HG03064 (cell line): ENCODE results near the gene ADGRF1.
"Not testable (repeated sequence)": the region's sequence is repeated elsewhere in the genome, so short reads cannot be mapped to it uniquely, and the experiment has no call there.

Experiments
- ATAC-seq: cut with Tn5 transposase; IDR thresholded peaks from one replicate; pipeline ENCODE4 v1.9.1; 2021; ENCODE audit warnings: low read depth; ENCODE audit not compliant: unreplicated experiment

ADGRF1 gene

GRCh38 chr6:47027315-47027714 is 14.8 kb downstream of the ADGRF1 start:
- no peak for ATAC-seq

GRCh38 chr6:47026679-47027078 is 15.5 kb downstream of the ADGRF1 start:
- no peak for ATAC-seq

- ATAC-seq = no peak
Measured at GRCh38 chr6:47023573-47023972, 18.6 kb downstream of the ADGRF1 start.

- no peak for ATAC-seq
Measured at GRCh38 chr6:47022191-47022590, 19.9 kb downstream of the ADGRF1 start.

GRCh38 chr6:47019941-47020340 is 22.2 kb downstream of the ADGRF1 start:
- ATAC-seq = no peak

- no peak for ATAC-seq
Measured at GRCh38 chr6:47016909-47017308, 25.2 kb downstream of the ADGRF1 start.

- ATAC-seq = no peak
Measured at GRCh38 chr6:47016261-47016660, 25.9 kb downstream of the ADGRF1 start.

- no peak for ATAC-seq
Measured at GRCh38 chr6:47014401-47014800, 27.7 kb downstream of the ADGRF1 start.

GRCh38 chr6:47009583-47009982 is 32.5 kb downstream of the ADGRF1 start:
- no peak for ATAC-seq

- no peak for ATAC-seq
Measured at GRCh38 chr6:47008397-47008763, 33.8 kb downstream of the ADGRF1 start.

GRCh38 chr6:47007657-47008396 is 34.3 kb downstream of the ADGRF1 start:
- ATAC-seq = no peak

GRCh38 chr6:47005486-47005885 is 36.6 kb downstream of the ADGRF1 start:
- no peak for ATAC-seq

GRCh38 chr6:47004463-47004862 is 37.7 kb downstream of the ADGRF1 start:
- ATAC-seq = no peak

GRCh38 chr6:47000842-47001241 is 41.3 kb downstream of the ADGRF1 start:
- ATAC-seq = no peak

GRCh38 chr6:46998436-46999017 is 43.6 kb downstream of the ADGRF1 start:
- ATAC-seq = no peak

GRCh38 chr6:46997646-46998045 is 44.5 kb downstream of the ADGRF1 start:
- no peak for ATAC-seq

- no peak for ATAC-seq
Measured at GRCh38 chr6:46996860-46997641, 45.1 kb downstream of the ADGRF1 start.

- no peak for ATAC-seq
Measured at GRCh38 chr6:46994933-46995332, 47.2 kb downstream of the ADGRF1 start.

- no peak for ATAC-seq
Measured at GRCh38 chr6:46993846-46994245, 48.3 kb downstream of the ADGRF1 start.

- ATAC-seq = not testable (repeated sequence)
Measured at GRCh38 chr6:46992391-46992790, 49.7 kb downstream of the ADGRF1 start.

- ATAC-seq = not testable (repeated sequence)
Measured at GRCh38 chr6:46990818-46991510, 51.2 kb downstream of the ADGRF1 start.
